ENCODE results near the gene GJD3. TPM values are rescaled to one million over a fixed set of nuclear protein-coding genes. Genes with fewer than 3 reads are reported as not detected.

Gene GJD3
- total and polyA plus RNA-seq, 9 of the 15 experiments (the other 6 are each of a cell fraction or from before 2014, with no cell fraction given), result 0.17 to 0.38 TPM; not detected in 7

DNA sequence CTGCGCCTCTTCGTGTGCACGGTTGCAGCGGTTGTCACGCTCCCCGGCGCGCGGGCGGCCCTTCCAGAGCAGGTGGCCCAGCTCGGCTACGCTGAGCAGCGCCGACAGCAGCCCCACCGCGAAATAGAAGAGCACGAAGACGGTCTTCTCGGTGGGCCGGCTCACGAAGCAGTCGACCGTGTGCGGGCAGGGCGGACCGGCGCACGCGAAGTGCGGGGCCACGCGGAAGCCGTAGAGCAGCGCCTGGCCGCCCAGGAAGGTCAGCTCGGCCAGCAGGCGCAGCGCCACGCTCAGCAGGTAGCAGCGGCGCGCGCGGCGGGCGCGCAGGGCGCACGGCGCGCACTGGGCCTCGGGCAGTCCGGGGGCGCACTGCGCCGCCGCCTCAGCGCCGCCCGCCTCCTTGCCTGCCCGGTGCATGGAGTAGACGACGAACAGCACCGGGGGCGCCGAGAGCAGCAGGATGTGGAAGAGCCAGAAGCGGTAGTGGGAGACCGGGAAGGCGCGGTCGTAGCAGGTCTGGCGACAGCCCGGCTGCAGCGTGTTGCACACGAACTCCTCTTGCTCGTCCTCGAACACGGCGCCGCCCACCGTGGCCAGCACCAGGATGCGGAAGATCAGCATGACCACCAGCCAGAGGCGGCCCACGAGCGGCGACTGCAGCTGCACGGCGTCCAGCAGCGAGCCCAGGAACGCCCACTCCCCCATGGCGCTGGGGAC, 1.3 kb downstream of the GJD3 start (continued):
- TF ChIP-seq FOXJ2 (tag; IDR thresholded peaks at IDR 0.05) (no peak), SIN3A (IDR thresholded peaks at IDR 0.05; ENCODE audit: borderline replicate concordance in 2 of 2, control insufficient read depth in 1 of 2, low read depth in 2 of 2, low read length in 2 of 2) (0 out of 4 replicates have a peak, but pooled peaks of 1 of the 2 experiments have one; percentile 14), ZNF354B (CRISPR knock-in tag; IDR thresholded peaks at IDR 0.05) (no peak), NR3C1 (CRISPR knock-in tag; IDR thresholded peaks at IDR 0.05) (peak; percentile 60), KLF6 (CRISPR knock-in tag; IDR thresholded peaks at IDR 0.05; ENCODE audit: borderline replicate concordance) (no peak), PHF8 (IDR thresholded peaks at IDR 0.05; ENCODE audit: borderline replicate concordance, low read length) (peak; percentile 48; the same call in 1 of the 2 replicates), EGR1 (conservative IDR thresholded peaks at IDR 0.05) (0 out of 2 replicates have a peak, but pooled peaks have one; percentile 4), L3MBTL2 (IDR thresholded peaks at IDR 0.05) (peak; percentile 75; the same call in 1 of the 2 replicates)
- TF ChIP-seq, protein P1, sequence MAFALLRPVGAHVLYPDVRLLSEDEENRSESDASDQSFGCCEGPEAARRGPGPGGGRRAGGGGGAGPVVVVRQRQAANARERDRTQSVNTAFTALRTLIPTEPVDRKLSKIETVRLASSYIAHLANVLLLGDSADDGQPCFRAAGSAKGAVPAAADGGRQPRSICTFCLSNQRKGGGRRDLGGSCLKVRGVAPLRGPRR (CRISPR knock-in tag; IDR thresholded peaks at IDR 0.05), result no peak
- TF ChIP-seq, protein P2, sequence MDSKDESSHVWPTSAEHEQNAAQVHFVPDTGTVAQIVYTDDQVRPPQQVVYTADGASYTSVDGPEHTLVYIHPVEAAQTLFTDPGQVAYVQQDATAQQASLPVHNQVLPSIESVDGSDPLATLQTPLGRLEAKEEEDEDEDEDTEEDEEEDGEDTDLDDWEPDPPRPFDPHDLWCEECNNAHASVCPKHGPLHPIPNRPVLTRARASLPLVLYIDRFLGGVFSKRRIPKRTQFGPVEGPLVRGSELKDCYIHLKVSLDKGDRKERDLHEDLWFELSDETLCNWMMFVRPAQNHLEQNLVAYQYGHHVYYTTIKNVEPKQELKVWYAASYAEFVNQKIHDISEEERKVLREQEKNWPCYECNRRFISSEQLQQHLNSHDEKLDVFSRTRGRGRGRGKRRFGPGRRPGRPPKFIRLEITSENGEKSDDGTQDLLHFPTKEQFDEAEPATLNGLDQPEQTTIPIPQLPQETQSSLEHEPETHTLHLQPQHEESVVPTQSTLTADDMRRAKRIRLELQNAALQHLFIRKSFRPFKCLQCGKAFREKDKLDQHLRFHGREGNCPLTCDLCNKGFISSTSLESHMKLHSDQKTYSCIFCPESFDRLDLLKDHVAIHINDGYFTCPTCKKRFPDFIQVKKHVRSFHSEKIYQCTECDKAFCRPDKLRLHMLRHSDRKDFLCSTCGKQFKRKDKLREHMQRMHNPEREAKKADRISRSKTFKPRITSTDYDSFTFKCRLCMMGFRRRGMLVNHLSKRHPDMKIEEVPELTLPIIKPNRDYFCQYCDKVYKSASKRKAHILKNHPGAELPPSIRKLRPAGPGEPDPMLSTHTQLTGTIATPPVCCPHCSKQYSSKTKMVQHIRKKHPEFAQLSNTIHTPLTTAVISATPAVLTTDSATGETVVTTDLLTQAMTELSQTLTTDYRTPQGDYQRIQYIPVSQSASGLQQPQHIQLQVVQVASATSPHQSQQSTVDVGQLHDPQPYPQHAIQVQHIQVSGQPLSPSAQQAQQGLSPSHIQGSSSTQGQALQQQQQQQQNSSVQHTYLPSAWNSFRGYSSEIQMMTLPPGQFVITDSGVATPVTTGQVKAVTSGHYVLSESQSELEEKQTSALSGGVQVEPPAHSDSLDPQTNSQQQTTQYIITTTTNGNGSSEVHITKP (IDR thresholded peaks at IDR 0.05; ENCODE audit: partially characterized antibody), result no peak
- TF ChIP-seq, protein P3, sequence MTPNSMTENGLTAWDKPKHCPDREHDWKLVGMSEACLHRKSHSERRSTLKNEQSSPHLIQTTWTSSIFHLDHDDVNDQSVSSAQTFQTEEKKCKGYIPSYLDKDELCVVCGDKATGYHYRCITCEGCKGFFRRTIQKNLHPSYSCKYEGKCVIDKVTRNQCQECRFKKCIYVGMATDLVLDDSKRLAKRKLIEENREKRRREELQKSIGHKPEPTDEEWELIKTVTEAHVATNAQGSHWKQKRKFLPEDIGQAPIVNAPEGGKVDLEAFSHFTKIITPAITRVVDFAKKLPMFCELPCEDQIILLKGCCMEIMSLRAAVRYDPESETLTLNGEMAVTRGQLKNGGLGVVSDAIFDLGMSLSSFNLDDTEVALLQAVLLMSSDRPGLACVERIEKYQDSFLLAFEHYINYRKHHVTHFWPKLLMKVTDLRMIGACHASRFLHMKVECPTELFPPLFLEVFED (CRISPR knock-in tag; conservative IDR thresholded peaks at IDR 0.05), result no peak

Data from K562 (cell line).